Mammary epithelial cell (primary cell): ENCODE results near the gene PPP1R8.

Source experiments
- EZH2 ChIP-seq: IDR thresholded peaks from 2 replicates; pipeline ENCODE4 v1.6.1; 2012; ENCODE audit warnings: low read length, inconsistent platforms, borderline replicate concordance
- TF ChIP-seq, protein P1 (sequence below), 2 donors: IDR thresholded peaks in 1 of 2; conservative IDR thresholded peaks in 1 of 2; 2 replicates each; pipeline ENCODE4 v1.5.1; 2011 to 2012; ENCODE audit warnings: inconsistent platforms in 2 of 2, low read length in 2 of 2, mild to moderate bottlenecking in 2 of 2, control low read depth in 1 of 2, low read depth in 1 of 2; ENCODE audit not compliant: insufficient read depth in 1 of 2; ENCODE audit errors: extremely low read depth in 1 of 2

DNA sequence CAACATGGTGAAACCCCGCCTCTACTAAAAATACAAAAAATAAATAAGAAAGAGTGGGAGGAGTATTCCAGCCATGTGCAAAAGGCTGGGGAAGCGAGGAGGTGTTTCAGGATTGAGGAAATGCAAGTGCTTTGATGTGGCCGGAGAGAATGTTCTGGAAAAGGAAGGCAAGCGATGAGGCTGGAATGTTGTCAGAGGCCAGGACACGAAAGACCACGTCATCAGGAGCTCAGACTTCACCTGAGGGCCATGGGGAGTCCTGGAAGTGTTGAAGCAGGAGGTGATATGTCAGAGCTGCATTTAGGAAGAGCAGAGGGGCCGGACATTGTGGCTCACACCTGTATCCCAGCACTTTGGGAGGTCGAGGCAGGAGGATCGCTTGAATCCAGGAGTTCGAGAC is 30.9 kb downstream of the PPP1R8 start:
- TF ChIP-seq, protein P1, sequence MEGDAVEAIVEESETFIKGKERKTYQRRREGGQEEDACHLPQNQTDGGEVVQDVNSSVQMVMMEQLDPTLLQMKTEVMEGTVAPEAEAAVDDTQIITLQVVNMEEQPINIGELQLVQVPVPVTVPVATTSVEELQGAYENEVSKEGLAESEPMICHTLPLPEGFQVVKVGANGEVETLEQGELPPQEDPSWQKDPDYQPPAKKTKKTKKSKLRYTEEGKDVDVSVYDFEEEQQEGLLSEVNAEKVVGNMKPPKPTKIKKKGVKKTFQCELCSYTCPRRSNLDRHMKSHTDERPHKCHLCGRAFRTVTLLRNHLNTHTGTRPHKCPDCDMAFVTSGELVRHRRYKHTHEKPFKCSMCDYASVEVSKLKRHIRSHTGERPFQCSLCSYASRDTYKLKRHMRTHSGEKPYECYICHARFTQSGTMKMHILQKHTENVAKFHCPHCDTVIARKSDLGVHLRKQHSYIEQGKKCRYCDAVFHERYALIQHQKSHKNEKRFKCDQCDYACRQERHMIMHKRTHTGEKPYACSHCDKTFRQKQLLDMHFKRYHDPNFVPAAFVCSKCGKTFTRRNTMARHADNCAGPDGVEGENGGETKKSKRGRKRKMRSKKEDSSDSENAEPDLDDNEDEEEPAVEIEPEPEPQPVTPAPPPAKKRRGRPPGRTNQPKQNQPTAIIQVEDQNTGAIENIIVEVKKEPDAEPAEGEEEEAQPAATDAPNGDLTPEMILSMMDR (conservative IDR thresholded peaks at IDR 0.05 in 1 of 2, IDR thresholded peaks at IDR 0.05 in 1 of 2; ENCODE audit: extremely low read depth in 1 of 2, insufficient read depth in 1 of 2, low read depth in 1 of 2, low read length in 2 of 2): no peak
- TF ChIP-seq EZH2: no peak
